Measurements from ENCODE around the gene TBC1D17. TPM values are rescaled to one million over a fixed set of nuclear protein-coding genes. Genes with fewer than 3 reads are reported as not detected.
"Not testable (repeated sequence)": the region's sequence is repeated elsewhere in the genome, so short reads cannot be mapped to it uniquely, and the experiment has no call there.

Gene TBC1D17
- total and polyA plus RNA-seq, 4 experiments from 2014 or later: 6.0 to 101 (median 57.9) TPM

GRCh38 chr19:49921871-49922795 lies 44.6 kb downstream of the TBC1D17 start:
- no peaks in the 10 kb centered on the region for H3K27me3 Mint-ChIP-seq
- H3K36me3 ChIP-seq (ENCODE audit: insufficient read depth, low read length): peaks cover 40% of the 10 kb centered on the region
- H3K27me3 ChIP-seq (ENCODE audit: insufficient read depth, low read length): no peaks in the 10 kb centered on the region
- H3K36me3 Mint-ChIP-seq: peaks cover 25 to 47% of the 10 kb centered on the region in 2 donors
- H3K9me3 Mint-ChIP-seq: no peaks in the 10 kb centered on the region
- H3K4me1 ChIP-seq (ENCODE audit: insufficient read depth, low read length): peaks cover 21% of the 10 kb centered on the region
- POLR2A ChIA-PET (ENCODE audit: partially characterized antibody): no interaction called here
- H3K27ac Mint-ChIP-seq: peak overlapping the region in 5 of 7 donors; percentile 13 to 87 (median 56)
- CTCF ChIA-PET (ENCODE audit: partially characterized antibody): no interaction called here
- peak overlapping the region in 1 of 8 donors; percentile 8 for H3K4me3 Mint-ChIP-seq
- peaks cover 17 to 62% (median 33%) of the 10 kb centered on the region in 4 donors for H3K4me1 Mint-ChIP-seq
- no peak for DNase-seq
- intact Hi-C loops (cut with micrococcal nuclease): no loop called here
- H3K27ac ChIP-seq (ENCODE audit: low read depth, low read length): no peak overlapping the region
- H3K9me3 ChIP-seq (ENCODE audit: control insufficient read depth in 1 of 2, low read length in 2 of 2): no peaks in the 10 kb centered on the region
- H3K4me3 ChIP-seq (ENCODE audit: low read length in 2 of 2): no peak overlapping the region

GRCh38 chr19:49923055-49924003 lies 45.8 kb downstream of the TBC1D17 start:
- H3K27me3 ChIP-seq (ENCODE audit: insufficient read depth, low read length): no peaks in the 10 kb centered on the region
- CTCF ChIA-PET (ENCODE audit: partially characterized antibody): no interaction called here
- H3K4me1 ChIP-seq (ENCODE audit: insufficient read depth, low read length): peaks cover 33% of the 10 kb centered on the region
- DNase-seq: no peak
- intact Hi-C loops (cut with micrococcal nuclease): no loop called here
- Mint-ChIP-seq H3K27me3 (no peaks in the 10 kb centered on the region), H3K4me1 (peaks cover 22 to 70% (median 41%) of the 10 kb centered on the region in 4 donors), H3K36me3 (peaks cover 25 to 48% of the 10 kb centered on the region in 2 donors), H3K4me3 (no peak overlapping the region), H3K9me3 (no peaks in the 10 kb centered on the region), H3K27ac (peak overlapping the region in 5 of 7 donors; percentile 8 to 70 (median 42))
- H3K9me3 ChIP-seq (ENCODE audit: control insufficient read depth in 1 of 2, low read length in 2 of 2): no peaks in the 10 kb centered on the region
- POLR2A ChIA-PET (ENCODE audit: partially characterized antibody): no interaction called here
- H3K27ac ChIP-seq (ENCODE audit: low read depth, low read length): no peak overlapping the region
- no peak overlapping the region for H3K4me3 ChIP-seq (ENCODE audit: low read length in 2 of 2)
- H3K36me3 ChIP-seq (ENCODE audit: insufficient read depth, low read length): peaks cover 41% of the 10 kb centered on the region

- peaks cover 41% of the 10 kb centered on the region for H3K36me3 ChIP-seq (ENCODE audit: insufficient read depth, low read length)
- CTCF ChIA-PET (ENCODE audit: partially characterized antibody): interaction anchor here (1.1 to 1.4 kb wide), 2 partner anchors 13 to 34 kb away, joined by 3 to 5 read pairs; no protein-coding TSS in a partner anchor
- H3K36me3 Mint-ChIP-seq: peaks cover 26 to 54% of the 10 kb centered on the region in 2 donors
- peaks cover 0 to 1% (median 0%) of the 10 kb centered on the region in 8 donors for H3K9me3 Mint-ChIP-seq
- no peak overlapping the region for H3K27ac ChIP-seq (ENCODE audit: low read depth, low read length)
- H3K27me3 ChIP-seq (ENCODE audit: insufficient read depth, low read length): no peaks in the 10 kb centered on the region
- no peaks in the 10 kb centered on the region for H3K27me3 Mint-ChIP-seq
- POLR2A ChIA-PET (ENCODE audit: partially characterized antibody): interaction anchor here (0.9 kb wide), 1 partner anchor 10 kb away, joined by 3 read pairs; no protein-coding TSS in a partner anchor
- intact Hi-C loops (cut with micrococcal nuclease): no loop called here
- H3K9me3 ChIP-seq (ENCODE audit: control insufficient read depth in 1 of 2, low read length in 2 of 2): no peaks in the 10 kb centered on the region
- peaks cover 37% of the 10 kb centered on the region for H3K4me1 ChIP-seq (ENCODE audit: insufficient read depth, low read length)
- no peak overlapping the region for H3K4me3 Mint-ChIP-seq
- no peak for DNase-seq
- peaks cover 26 to 74% (median 46%) of the 10 kb centered on the region in 4 donors for H3K4me1 Mint-ChIP-seq
- H3K27ac Mint-ChIP-seq: peak overlapping the region in 1 of 7 donors; percentile 41
- H3K4me3 ChIP-seq (ENCODE audit: low read length in 2 of 2): no peak overlapping the region
Observed at GRCh38 chr19:49924004-49924880, 46.7 kb downstream of the TBC1D17 start.

GRCh38 chr19:49924881-49925210 lies 47.3 kb downstream of the TBC1D17 start:
- H3K4me3 ChIP-seq (ENCODE audit: low read length in 2 of 2); H3K9me3 ChIP-seq (ENCODE audit: control insufficient read depth in 1 of 2, low read length in 2 of 2); H3K27ac Mint-ChIP-seq; H3K9me3 Mint-ChIP-seq; H3K27ac ChIP-seq (ENCODE audit: low read depth, low read length); H3K4me3 Mint-ChIP-seq; H3K27me3 Mint-ChIP-seq; H3K27me3 ChIP-seq (ENCODE audit: insufficient read depth, low read length); DNase-seq; intact Hi-C loops (cut with micrococcal nuclease): not testable (repeated sequence)
- Histone ChIP-seq H3K4me1 (ENCODE audit: insufficient read depth, low read length) (peaks cover 38% of the 10 kb centered on the region), H3K36me3 (ENCODE audit: insufficient read depth, low read length) (peaks cover 41% of the 10 kb centered on the region)
- peaks cover 26 to 54% of the 10 kb centered on the region in 2 donors for H3K36me3 Mint-ChIP-seq
- ChIA-PET CTCF (ENCODE audit: partially characterized antibody) (interaction anchor here (1.1 to 1.4 kb wide), 2 partner anchors 13 to 34 kb away, joined by 3 to 5 read pairs; no protein-coding TSS in a partner anchor), POLR2A (ENCODE audit: partially characterized antibody) (interaction anchor here (0.9 kb wide), 1 partner anchor 11 kb away, joined by 3 read pairs; no protein-coding TSS in a partner anchor)
- peaks cover 28 to 72% (median 47%) of the 10 kb centered on the region in 4 donors for H3K4me1 Mint-ChIP-seq

GRCh38 chr19:49925486-49925885 lies 48.0 kb downstream of the TBC1D17 start:
- Mint-ChIP-seq H3K27ac (no peak overlapping the region), H3K36me3 (peaks cover 24 to 50% of the 10 kb centered on the region in 2 donors), H3K4me3 (peak overlapping the region in 2 of 8 donors; percentile 4 to 26), H3K9me3 (peaks cover 0 to 7% (median 0%) of the 10 kb centered on the region in 8 donors), H3K27me3 (no peaks in the 10 kb centered on the region), H3K4me1 (peaks cover 30 to 72% (median 49%) of the 10 kb centered on the region in 4 donors)
- Histone ChIP-seq H3K4me3 (ENCODE audit: low read length in 2 of 2) (no peak overlapping the region), H3K4me1 (ENCODE audit: insufficient read depth, low read length) (peaks cover 45% of the 10 kb centered on the region), H3K36me3 (ENCODE audit: insufficient read depth, low read length) (peaks cover 38% of the 10 kb centered on the region), H3K27ac (ENCODE audit: low read depth, low read length) (no peak overlapping the region), H3K9me3 (ENCODE audit: control insufficient read depth in 1 of 2, low read length in 2 of 2) (no peaks in the 10 kb centered on the region), H3K27me3 (ENCODE audit: insufficient read depth, low read length) (no peaks in the 10 kb centered on the region)
- no peak for DNase-seq
- POLR2A ChIA-PET (ENCODE audit: partially characterized antibody): no interaction called here
- CTCF ChIA-PET (ENCODE audit: partially characterized antibody): interaction anchor here (0.7 kb wide), 1 partner anchor 15 kb away, joined by 3 read pairs; no protein-coding TSS in a partner anchor
- intact Hi-C loops (cut with micrococcal nuclease): no loop called here

- Histone ChIP-seq H3K9me3 (ENCODE audit: control insufficient read depth in 1 of 2, low read length in 2 of 2) (no peaks in the 10 kb centered on the region), H3K27me3 (ENCODE audit: insufficient read depth, low read length) (no peaks in the 10 kb centered on the region), H3K27ac (ENCODE audit: low read depth, low read length) (no peak overlapping the region), H3K36me3 (ENCODE audit: insufficient read depth, low read length) (peaks cover 34% of the 10 kb centered on the region), H3K4me3 (ENCODE audit: low read length in 2 of 2) (no peak overlapping the region), H3K4me1 (ENCODE audit: insufficient read depth, low read length) (peaks cover 50% of the 10 kb centered on the region)
- ChIA-PET POLR2A (ENCODE audit: partially characterized antibody) (no interaction called here), CTCF (ENCODE audit: partially characterized antibody) (no interaction called here)
- Mint-ChIP-seq H3K36me3 (peaks cover 18 to 43% of the 10 kb centered on the region in 2 donors), H3K27me3 (no peaks in the 10 kb centered on the region), H3K9me3 (peaks cover 0 to 7% (median 0%) of the 10 kb centered on the region in 8 donors), H3K4me3 (peak overlapping the region in 2 of 8 donors; percentile 10 to 38), H3K4me1 (peaks cover 32 to 71% (median 49%) of the 10 kb centered on the region in 4 donors), H3K27ac (peak overlapping the region in 2 of 7 donors; percentile 48 to 59)
- no peak for DNase-seq
- intact Hi-C loops (cut with micrococcal nuclease): no loop called here
Observed at GRCh38 chr19:49926515-49926914, 49.0 kb downstream of the TBC1D17 start.

Data from CD4-positive, alpha-beta memory T cell (primary cell).